NCI-H1436 treated with DMSO at 0.1 percent for 48 hours (cell line): Measurements from ENCODE around the gene SIX6.
"Not testable (repeated sequence)": the region's sequence is repeated elsewhere in the genome, so short reads cannot be mapped to it uniquely, and the experiment has no call there.

ENCODE experiments used
- DNase-seq: peaks from one replicate; lab custom pipeline; 2025; lab: John Stamatoyannopoulos, UW

Gene SIX6

GRCh38 chr14:60508707-60509437 is at the start of gene SIX6:
Gene SIX6 (plus strand): TSS chr14:60509146. CDS start chr14:60509399, 253 bp downstream.
- no peak for DNase-seq

- not testable (repeated sequence) for DNase-seq
Observed at GRCh38 chr14:60480248-60480647, 28.7 kb upstream of the SIX6 start.

GRCh38 chr14:60482743-60483142 is 26.2 kb upstream of the SIX6 start:
- DNase-seq, result no peak

- no peak for DNase-seq
Observed at GRCh38 chr14:60485057-60485597, 23.8 kb upstream of the SIX6 start.

GRCh38 chr14:60485598-60486251 is 23.2 kb upstream of the SIX6 start, which contains the start of gene C14orf39:
Gene C14orf39 (minus strand): TSS chr14:60486063. CDS start chr14:60485078, 985 bp downstream.
- no peak for DNase-seq

- DNase-seq, result no peak
Observed at GRCh38 chr14:60487211-60487610, 21.7 kb upstream of the SIX6 start.

GRCh38 chr14:60488175-60488574 is 20.8 kb upstream of the SIX6 start:
- no peak for DNase-seq

- DNase-seq, result no peak
Observed at GRCh38 chr14:60490270-60490669, 18.7 kb upstream of the SIX6 start.

GRCh38 chr14:60495946-60496345 is 13.0 kb upstream of the SIX6 start:
- no peak for DNase-seq

- DNase-seq, result no peak
Observed at GRCh38 chr14:60502541-60502940, 6.4 kb upstream of the SIX6 start.

- DNase-seq, result no peak
Observed at GRCh38 chr14:60505448-60505847, 3.5 kb upstream of the SIX6 start.

- DNase-seq, result no peak
Observed at GRCh38 chr14:60506010-60506409, 2.9 kb upstream of the SIX6 start.

GRCh38 chr14:60506462-60506984 is 2.4 kb upstream of the SIX6 start:
- no peak for DNase-seq

- DNase-seq, result no peak
Observed at GRCh38 chr14:60506985-60507829, 1.7 kb upstream of the SIX6 start.

- no peak for DNase-seq
Observed at GRCh38 chr14:60508363-60508706, 611 bp upstream of the SIX6 start.

GRCh38 chr14:60509438-60510253 is 700 bp downstream of the SIX6 start:
- DNase-seq, result no peak

GRCh38 chr14:60510254-60510950 is 1.5 kb downstream of the SIX6 start:
- no peak for DNase-seq

- no peak for DNase-seq
Observed at GRCh38 chr14:60510951-60511599, 2.1 kb downstream of the SIX6 start.

- no peak for DNase-seq
Observed at GRCh38 chr14:60512126-60512525, 3.2 kb downstream of the SIX6 start.

GRCh38 chr14:60512973-60513571 is 4.1 kb downstream of the SIX6 start:
- DNase-seq, result no peak
